Endothelial cell of umbilical vein (primary cell): ENCODE results near the gene RPE.

Source experiments
- EZH2 ChIP-seq: IDR thresholded peaks from 2 replicates; pipeline ENCODE4 v1.6.1; 2012; ENCODE audit warnings: borderline replicate concordance, low read depth, mild to moderate bottlenecking, moderate library complexity, low read length, inconsistent platforms; ENCODE audit not compliant: severe bottlenecking
- MYC ChIP-seq: IDR thresholded peaks from one replicate; pipeline ENCODE4 v1.6.1; 2011; ENCODE audit warnings: mild to moderate bottlenecking, low read depth, low read length
- POLR2AphosphoS5 ChIP-seq: IDR thresholded peaks from 2 replicates; pipeline ENCODE4 v1.6.1; 2012; ENCODE audit warnings: low read depth, mild to moderate bottlenecking, control low read depth, low read length, moderate library complexity; ENCODE audit not compliant: insufficient read depth

DNA sequence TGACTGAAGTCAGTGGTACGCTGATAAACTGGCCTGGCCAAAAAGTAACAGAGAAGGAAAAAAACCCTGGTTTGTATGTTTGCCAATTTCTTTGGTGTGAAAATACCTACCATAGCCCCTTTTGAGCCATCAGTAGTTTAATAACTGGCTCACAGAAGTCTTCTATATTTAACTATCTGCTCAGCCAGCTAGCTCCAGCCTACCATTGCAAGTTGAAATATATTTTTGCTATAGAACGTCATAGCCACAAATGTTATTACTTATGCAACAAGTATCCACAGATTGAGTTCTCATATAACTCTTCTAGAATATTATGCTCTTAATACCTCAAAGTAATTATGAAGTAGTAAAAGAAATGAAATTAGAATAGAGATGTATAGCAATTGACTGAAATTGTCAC is 25.2 kb downstream of the RPE start:
- TF ChIP-seq POLR2AphosphoS5: no peak
- no peak for TF ChIP-seq EZH2
- no peak for TF ChIP-seq MYC
